Measurements from ENCODE around the gene CTSA.

CTSA gene

DNA sequence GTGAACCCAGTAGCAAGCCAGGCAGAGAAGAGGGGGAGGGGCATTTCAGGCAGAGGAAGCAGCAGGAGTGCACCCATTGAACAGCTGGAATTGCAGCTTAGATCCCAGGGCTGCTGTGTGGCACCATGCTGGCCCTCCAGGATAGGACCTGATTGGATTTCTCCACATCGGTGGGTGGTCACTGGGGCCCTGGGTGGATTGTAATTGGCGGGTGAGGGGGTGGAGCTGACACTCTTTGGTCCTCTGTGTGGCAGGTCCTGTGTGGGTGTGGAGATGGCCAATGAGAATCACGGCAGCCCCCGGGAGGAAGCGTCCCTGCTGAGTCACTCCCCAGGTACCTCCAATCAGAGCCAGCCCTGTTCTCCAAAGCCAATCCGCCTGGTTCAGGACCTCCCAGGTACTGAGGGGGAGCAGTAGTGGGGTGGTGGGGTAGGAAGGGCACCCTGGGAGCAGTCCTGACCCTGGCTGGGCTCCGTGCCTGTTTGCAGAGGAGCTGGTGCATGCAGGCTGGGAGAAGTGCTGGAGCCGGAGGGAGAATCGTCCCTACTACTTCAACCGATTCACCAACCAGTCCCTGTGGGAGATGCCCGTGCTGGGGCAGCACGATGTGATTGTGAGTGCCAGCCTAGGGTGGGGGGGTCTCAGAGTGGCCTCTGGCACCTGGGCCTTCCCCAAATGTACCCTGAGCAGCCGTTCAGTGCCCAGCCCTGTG lies 47.7 kb downstream of the CTSA start:
- TF ChIP-seq, protein P1, sequence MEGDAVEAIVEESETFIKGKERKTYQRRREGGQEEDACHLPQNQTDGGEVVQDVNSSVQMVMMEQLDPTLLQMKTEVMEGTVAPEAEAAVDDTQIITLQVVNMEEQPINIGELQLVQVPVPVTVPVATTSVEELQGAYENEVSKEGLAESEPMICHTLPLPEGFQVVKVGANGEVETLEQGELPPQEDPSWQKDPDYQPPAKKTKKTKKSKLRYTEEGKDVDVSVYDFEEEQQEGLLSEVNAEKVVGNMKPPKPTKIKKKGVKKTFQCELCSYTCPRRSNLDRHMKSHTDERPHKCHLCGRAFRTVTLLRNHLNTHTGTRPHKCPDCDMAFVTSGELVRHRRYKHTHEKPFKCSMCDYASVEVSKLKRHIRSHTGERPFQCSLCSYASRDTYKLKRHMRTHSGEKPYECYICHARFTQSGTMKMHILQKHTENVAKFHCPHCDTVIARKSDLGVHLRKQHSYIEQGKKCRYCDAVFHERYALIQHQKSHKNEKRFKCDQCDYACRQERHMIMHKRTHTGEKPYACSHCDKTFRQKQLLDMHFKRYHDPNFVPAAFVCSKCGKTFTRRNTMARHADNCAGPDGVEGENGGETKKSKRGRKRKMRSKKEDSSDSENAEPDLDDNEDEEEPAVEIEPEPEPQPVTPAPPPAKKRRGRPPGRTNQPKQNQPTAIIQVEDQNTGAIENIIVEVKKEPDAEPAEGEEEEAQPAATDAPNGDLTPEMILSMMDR (IDR thresholded peaks at IDR 0.05): no peak

DNA sequence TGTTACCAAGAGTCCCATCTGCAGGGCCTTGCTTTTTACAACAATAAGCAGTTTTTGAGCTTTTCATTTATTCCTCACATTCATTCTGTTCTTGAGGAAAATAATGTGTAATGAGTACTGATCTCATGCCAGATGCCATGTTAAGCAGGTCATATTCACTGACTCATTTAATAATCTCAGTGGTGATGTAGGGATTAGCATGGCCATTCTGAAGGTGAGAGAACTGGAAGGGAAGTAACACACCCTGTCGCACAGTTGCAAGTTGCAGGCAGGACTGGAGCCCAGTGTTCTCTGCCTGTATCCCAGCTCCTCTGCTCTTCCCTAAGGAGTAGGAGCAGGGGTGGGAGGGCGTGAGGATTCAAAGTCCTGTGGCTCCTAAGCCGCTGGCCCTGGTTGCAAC lies 48.9 kb downstream of the CTSA start:
- TF ChIP-seq, protein P1 (IDR thresholded peaks at IDR 0.05): no peak

DNA sequence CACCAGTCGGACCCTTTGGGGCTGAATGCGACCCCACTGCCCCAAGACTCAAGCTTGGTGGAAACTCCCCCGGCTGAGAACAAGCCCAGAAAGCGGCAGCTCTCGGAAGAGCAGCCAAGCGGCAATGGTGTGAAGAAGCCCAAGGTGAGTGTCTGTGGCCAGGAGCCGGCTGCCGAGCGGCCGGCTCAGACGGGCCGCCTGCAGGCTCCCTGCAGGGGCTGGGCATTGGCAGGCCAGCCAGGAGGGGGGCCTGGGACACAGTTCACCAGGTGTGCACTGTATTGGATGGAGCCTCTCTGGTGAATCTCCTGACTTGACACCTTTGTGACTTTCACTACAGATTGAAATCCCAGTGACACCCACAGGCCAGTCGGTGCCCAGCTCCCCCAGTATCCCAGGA lies 49.3 kb downstream of the CTSA start:
- TF ChIP-seq, protein P1 (IDR thresholded peaks at IDR 0.05): no peak

DNA sequence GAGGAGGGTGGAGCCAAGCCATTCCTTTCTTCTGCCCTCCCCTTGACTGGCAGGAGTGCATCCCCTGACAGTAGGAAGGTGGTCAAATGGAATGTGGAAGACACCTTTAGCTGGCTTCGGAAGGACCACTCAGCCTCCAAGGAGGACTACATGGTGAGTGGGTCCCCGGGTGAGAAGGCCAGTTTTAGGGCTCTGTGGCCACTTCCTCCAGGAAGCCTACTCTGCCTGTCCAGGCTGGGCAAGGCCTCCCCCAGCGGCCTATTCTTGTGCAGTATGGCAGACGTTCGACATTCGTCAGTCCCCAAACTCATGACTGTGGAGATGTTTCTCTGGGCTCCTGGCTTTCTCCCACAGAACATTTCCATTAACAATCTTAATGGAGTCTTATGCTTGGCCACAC lies 52.5 kb downstream of the CTSA start:
- TF ChIP-seq, protein P1 (IDR thresholded peaks at IDR 0.05): no peak

- TF ChIP-seq, protein P1 (IDR thresholded peaks at IDR 0.05): no peak
Measured at GRCh38 chr20:45944151-45944964, 53.2 kb downstream of the CTSA start.

DNA sequence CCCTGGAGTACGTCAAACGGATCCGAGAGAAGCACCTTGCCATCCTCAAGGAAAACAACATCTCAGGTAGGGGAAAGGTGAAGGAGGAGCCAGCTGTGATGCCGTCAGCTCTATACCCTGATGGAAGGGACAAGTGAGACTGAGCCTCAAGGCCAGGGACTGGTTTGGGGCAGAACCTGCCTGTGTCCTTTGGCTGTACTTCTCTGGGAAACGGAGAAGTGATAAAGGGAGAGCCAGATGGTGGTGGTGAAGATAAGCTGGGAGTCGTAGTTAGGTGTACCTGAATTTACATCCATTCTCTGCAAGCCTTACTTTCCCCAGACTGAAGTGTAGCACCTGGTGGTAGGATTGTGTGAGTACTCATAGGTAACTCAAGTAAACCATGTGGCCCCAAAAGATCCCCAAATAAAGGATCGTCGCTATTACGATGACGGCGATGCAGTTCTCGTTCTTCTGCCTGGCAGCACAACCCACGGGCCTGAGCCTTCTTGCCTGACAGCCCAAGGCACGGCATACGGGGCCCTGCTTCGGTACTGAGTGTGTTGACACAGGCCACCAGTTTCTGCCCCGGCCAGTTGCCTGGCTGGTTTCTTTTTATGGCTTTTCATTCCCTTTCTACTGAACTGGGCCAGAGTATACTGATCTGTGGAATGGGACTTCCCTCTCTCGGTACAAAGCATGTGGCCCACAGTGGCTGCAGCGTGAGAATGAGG lies 54.0 kb downstream of the CTSA start:
- TF ChIP-seq, protein P1 (IDR thresholded peaks at IDR 0.05): no peak

DNA sequence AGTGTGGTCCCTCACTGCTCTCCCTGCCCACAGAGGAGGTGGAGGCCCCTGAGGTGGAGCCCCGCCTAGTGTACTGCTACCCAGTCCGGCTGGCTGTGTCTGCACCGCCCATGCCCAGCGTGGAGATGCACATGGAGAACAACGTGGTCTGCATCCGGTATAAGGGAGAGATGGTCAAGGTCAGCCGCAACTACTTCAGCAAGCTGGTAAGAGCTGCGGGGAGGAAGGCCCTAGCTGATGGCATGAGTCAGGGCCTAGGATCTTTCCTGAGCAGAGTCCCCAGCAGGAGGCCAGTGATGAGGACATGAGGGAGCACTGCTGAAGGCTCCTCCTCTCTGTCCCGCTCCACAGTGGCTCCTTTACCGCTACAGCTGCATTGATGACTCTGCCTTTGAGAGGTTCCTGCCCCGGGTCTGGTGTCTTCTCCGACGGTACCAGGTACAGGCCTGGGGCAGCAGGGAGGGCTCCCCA lies 54.6 kb downstream of the CTSA start:
- TF ChIP-seq, protein P1 (IDR thresholded peaks at IDR 0.05): no peak
